H54 (cell line): ENCODE data around the gene KAT2A.
"Not testable (repeated sequence)": the region's sequence is repeated elsewhere in the genome, so short reads cannot be mapped to it uniquely, and the experiment has no call there.

Experiments used
- DNase-seq: peaks from one replicate; pipeline ENCODE4 v3.0.0; 2011; ENCODE audit warnings: low spot score, mixed read lengths; ENCODE audit not compliant: insufficient read length
- FAIRE-seq: peaks from 3 replicates; lab custom pipeline; 2011; peaks lifted over from hg19 to GRCh38; lab: Jason Lieb, UNC
- POLR2A ChIP-seq: IDR thresholded peaks from 2 replicates; pipeline ENCODE4 v1.6.1; 2011; ENCODE audit warnings: low read depth, mild to moderate bottlenecking, low read length

Gene KAT2A

DNA sequence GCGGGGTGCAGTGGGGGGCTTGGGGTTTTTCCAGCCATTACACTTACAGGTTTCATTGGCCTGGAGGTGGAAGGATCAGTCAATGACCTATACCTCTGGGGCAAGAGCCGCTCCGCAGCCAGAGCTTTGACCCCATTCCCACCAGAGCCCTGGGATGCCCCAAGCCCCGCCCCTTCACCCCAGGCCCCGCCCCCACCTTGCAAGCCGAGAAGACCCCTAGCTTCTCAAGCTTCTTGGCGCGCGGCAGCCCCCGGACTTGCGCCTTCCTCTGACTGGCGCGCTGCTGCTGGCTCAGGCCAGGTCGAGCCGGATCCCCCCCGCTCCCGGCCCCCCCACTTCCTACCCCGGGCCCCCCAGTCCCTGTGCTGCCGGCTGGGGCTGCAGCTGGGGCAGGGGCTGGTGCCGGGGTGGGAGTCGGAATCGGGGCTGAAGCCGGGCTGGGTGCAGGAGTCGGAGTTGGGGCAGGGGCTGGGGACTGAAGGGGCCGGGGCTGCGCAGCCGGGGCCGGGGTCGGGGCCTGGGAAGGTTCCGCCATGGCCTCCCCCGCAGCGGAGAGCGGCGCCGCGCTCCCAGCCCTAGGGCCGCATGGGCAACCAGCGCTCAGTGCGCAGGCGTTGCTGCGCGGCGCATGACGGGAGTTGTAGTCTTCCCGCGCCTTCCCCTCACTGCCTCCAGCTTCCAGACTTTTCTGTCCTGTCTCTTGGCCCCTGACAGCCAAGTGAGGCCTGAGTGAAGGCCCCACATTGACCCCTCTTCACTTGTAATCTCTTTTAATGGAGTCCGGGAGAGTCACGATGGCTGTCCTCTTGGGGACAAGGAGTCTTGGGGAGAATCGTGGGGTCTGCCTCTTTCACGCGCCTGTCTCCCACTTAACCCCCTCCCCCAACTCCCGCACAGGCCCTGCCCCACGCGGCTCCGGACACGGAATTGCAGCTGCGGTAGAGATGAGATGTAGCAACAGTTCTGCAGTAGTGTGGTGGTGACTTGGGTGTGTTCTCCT is at the start of gene KAT2A:
Gene KAT2A, minus strand, starts transcription at position 598 of the 1,000 bp plus-strand sequence. Its CDS starts 63 bp downstream, at position 535.
- peak; percentile 95 for DNase-seq
- peak; percentile 89 for TF ChIP-seq POLR2A
- no peak for FAIRE-seq

DNA sequence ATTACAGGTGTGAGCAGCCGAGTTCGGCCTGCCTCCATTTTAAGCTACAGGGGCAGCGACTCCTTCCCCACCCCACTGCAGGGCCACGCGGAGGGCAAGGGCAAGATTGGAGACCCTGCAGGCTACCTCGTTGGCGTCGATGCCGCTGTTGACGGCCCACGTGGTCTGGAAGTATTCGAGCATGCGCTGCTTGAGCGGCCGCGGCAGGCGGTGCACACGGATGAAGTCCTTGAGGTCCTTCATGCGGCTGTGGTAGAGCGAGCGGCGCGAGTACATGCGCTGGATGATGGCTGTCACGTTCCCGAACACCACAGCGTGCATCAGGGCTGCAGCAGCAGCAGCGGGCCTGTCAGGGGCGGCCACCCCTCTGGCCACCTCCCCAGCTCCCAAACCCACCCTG is 48.2 kb upstream of the KAT2A start:
- DNase-seq (no peak), FAIRE-seq (no peak)
- no peak for TF ChIP-seq POLR2A

DNA sequence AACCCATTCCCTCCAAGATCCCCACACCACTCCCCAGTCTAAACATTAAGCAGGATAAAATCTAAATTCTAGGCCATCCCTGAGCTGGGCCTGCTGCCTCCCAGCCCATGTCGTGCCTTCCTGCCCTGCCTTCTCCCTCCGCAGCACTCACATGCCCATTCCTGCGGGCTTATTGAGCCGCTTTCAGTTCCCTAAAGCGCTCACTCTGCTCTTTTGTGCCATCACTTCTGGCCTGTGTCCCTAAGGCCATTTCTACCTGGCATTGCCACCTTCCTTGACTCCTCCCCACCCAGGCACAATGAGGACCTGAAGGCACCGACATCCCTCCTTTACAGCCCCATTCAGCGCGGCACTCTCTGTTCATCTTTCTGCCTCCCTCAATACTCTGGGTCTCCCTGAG is 46.6 kb upstream of the KAT2A start:
- DNase-seq (no peak), FAIRE-seq (no peak)
- no peak for TF ChIP-seq POLR2A

DNA sequence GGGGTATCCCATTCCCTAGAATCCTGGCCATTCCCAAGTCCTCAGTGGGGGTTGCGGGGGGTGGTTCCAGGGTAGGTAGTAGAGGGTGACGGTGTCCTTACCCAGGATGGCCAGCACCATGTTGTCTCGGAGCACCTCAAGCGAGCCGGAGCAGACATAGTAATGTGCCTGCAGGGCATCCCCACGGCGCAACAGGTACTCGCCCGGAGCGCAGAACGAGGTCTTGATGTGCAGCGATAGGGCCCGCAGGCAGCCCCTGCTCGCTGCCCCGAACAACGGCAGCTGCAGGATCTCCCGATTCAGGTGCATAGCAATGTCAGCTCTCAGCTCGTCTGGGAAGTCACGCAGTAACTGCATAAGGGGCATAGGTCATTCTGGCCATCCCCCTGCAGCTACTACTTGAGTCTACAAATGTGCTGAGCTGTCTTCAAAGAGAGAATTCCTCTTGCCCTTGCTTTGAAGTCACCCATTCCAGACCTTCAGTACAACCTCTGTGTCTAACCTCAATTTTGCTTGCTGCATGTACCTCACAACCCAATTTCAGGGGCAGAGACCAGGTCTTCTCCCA is 45.1 kb upstream of the KAT2A start:
- no peak for FAIRE-seq
- TF ChIP-seq POLR2A = no peak
- no peak for DNase-seq

DNA sequence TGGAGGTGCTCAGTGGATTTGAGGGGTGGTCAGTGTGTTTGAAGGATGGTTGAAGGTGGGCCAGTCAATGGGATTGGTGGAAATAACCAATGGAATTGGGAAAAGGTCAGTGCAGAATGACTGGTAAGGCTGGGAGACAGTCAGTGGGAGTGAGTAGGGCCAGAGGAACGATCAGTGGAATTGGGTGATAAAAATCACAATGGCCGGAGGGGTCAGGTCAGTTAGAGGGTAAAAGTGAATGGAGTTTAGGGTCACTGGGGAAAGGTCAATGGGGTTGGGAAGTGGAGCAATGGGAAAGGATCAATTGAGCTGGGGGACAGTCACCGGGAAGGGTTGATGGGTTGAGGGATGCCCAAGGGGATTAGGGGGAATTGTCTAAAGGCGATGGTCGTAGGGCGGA is 44.6 kb upstream of the KAT2A start:
- no peak for DNase-seq
- no peak for FAIRE-seq
- TF ChIP-seq POLR2A = no peak

DNA sequence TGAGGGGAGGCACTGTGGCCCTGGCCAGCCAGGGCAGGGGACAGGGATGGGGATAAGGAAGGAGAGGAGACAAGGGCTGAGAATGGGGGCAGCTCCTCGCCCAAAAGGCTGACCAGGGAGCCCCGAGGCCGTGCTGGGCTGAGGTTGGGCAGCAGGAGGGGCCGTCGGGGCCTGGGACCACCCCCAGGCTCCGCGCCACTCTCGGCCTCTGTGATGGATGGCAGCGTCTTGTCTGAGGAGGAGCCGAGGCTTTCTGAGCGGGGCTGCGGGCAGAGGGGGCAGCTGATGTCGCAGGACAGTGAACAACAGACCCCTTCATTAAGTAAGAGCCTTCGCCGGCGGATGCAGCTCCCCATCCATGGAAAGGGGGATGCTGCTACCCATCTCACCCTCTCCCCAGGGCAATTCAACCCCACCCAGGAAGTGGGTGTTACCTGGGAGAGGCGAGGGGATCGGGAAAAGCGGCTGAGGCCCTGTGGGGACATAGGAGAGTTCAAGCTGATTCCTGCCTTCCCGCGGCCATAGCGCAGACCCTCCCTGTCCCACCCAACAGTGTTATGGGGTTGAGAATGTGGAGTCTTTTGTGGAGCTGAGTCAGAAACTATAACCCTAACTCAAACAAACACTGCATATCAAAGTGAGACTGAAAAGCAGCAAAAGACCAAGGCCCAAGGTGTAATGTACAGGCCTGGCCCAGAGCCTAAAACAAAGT is 42.7 kb upstream of the KAT2A start:
- FAIRE-seq (no peak), DNase-seq (no peak)
- TF ChIP-seq POLR2A = no peak

DNA sequence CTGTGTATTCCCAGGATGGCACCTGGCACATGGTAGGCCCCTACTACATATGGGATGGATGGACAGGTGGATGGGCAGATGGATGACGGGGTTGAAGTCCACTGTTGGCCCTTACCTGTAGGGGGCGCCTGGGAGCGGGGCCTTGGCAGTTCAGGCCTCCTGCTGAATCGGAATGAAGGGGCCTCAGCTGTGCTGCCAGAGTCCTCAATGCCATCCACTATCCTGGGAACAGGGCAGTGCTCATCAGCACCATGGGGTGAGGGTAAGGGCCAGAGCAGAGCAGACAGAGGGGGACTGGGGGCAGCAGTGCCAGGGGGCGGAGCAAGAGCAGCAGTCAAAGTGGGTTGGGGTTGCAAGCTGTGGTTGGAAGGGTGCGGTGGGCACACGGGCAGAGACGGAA is 41.9 kb upstream of the KAT2A start:
- no peak for FAIRE-seq
- DNase-seq = peak; percentile 45
- no peak for TF ChIP-seq POLR2A

DNA sequence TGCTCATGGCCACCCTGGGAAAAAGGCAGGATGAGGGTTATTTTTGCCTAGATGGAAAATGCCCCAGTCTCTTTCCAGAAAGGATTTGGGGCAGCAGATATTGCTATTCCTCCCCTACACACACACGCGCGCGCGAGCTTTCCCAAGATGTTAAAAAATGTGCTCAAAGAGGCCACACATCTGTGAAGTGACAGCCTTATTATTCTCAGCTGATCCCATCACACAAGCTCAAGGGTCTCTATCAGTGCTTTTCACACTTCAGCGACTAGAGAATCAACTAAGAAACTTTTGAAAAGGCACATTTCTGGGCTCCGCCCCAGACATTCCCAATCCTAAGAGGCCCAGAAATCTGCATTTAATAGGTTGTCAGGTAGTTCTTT is 39.4 kb upstream of the KAT2A start:
- DNase-seq (no peak), FAIRE-seq (no peak)
- no peak for TF ChIP-seq POLR2A

DNA sequence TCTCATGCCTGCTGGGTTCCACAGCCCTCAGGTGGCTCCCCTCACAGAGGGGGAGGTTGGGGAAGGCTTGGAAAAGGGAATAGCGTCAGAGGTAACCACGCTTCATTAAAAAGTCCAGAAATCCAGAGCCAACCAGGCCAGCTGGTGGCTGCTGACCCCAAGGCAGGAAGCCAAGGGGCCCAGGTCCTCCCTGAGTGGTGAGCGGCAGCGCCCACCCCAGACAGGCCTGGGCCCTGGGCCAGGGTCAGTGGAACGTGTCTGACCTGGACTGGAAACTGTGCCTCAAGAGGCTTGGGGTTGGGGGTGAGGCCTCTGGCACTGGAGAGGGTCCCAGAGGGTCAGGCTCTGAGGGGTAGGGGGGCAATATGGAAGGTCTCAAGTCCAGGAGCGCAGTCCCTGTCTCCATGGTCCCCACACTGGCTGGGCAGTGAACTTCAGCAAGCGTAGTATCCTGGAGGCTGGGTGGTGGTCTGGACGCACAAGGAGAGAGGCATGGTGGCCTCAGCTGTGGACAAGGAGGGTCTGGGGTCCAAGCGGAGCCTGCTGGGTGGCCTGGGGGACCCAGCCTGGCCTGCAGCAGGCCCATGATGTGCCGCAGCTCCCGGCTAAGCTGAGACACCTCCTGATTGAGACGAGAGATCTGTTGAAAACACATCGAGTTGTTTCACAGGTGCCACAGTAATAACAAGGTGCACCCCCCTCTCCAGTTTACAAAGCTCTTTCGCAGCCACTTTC is 38.8 kb upstream of the KAT2A start:
- no peak for FAIRE-seq
- DNase-seq = no peak
- TF ChIP-seq POLR2A = no peak

DNA sequence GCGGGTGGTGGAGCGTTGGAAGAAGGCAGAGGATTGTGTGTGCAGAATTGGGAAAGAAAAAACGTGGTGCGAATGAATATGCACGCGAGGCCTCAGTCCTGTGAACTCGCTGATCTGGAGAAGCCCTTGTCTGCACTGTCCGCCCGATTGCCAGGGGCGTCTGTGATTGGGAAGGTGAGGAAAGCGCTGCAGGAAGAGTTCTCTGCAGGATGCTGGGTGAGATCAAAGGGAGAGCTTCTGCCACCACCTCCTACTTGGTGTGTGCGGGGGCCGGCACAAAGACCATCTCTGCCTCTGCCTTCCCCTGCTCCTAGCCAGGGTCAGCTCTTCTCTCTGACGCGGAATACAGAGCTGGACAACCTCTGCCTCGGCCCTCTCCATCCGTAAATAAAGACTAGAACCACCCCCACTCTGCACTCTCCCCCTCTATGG is 34.5 kb upstream of the KAT2A start:
- DNase-seq (no peak), FAIRE-seq (no peak)
- no peak for TF ChIP-seq POLR2A

DNA sequence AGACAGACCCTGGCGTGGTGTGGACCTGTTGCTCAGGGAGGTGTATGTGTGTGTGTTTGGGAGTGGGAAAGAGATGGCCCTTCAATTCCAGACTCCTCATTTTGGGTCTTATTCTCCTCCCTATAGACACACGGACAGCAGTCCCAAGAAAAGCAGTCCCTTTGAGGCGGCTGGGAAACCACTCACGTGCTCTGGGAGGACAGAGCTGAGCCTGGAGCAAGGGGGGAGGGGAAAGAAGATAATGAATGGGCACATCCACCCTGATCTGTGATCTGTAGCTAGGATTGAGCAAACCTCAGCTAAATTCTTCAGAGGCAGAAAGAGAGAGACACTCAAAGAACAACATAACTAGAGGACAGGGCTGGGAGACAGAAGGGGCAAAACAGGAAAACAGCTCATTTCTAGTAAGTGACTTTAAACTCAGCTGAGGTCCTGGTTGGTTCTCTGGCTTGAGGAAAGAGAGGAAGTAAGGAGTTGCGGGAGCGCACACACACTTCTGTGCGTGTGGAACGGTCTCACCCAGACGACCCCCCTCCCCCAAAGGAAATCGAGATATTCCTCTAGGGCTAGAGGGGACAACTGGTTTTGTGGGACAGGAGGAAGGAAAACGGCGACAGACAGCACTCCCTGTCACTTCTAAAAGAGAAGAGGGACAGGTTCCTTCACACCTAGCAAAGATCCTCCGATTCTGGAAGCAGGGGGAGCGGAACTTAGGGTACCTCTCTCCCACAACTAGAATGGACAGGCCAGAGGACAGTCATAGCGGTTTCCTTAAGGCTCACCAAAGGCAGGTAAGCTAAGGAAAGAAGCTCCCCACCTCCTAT is 33.0 kb upstream of the KAT2A start:
- no peak for TF ChIP-seq POLR2A
- FAIRE-seq (no peak), DNase-seq (no peak)

DNA sequence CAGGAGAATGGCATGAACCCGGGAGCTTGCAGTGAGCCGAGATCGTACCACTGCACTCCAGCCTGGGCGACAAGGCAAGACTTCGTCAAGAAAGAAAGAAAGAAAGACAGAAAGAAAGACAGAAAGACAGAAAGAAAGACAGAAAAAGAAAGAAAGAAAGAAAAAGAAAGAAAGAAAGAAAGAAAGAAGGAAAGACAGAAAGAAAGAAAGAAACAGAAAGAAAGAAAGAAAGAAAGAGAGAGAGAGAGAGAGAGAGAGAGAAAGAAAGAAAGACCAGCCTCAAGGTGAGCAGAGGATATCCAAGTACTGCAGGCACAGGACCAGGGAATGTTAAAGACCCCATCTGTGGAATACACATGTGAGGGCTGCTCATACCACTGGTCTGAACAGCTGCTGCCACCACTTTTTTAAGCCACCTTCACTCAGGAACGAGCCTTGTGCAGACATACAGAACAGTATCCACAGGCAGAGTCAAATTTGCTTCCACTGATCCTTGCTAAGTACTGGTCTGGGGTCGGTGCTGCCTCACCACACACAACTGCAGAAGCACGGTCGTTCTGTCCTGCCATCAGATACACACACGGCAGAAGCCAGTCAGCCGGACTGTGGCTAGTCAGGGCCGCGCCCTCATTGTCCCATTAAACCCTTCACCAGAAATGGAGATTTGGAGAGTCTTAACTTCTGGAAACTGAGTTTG is 25.9 kb upstream of the KAT2A start:
- FAIRE-seq (no peak), DNase-seq (no peak)
- TF ChIP-seq POLR2A = no peak

DNA sequence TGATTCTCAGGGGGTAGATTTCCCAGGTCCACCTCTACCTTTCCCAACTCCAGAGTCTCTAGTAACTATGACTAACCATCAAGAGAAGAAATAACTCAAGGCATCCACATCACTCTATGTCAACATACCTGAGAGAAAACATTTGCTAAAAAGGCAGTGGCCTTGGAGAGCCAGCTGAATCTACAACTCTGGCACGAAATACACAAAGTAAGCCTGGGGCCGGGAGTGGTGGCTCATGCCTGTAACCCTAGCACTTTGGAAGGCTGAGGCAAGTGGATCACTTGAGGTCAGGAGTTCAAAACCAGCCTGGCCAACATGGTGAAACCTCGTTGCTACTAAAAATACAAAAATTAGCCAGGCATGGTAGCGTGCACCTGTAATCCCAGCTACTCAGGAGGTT is 22.0 kb upstream of the KAT2A start:
- FAIRE-seq = not testable (repeated sequence)

More for the DNA sequence above, 22.0 kb upstream of the KAT2A start:
- not testable (repeated sequence) for DNase-seq
